ENCODE results near the gene HMX1.

HMX1 gene

DNA sequence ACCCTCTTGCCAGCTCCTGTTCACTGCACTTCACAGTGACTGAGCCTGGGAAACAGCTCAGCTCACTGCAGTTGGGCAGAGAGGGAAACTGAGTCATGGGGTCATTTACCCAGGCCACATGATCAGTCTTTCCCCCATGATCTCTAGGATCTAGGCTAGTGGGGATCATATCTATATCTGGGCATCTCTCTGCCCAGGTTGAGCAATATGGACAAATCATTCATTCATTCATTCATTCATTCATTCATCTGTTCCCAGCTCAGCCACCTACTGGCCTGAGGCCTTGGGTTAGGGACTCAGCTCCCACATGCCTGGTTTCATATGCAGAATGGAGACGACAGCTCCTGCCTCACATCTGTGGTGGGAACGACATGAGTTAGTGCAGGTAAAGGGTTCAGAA, 45.3 kb upstream of the HMX1 start:
- H3K4me3 ChIP-seq (ENCODE audit: low read length): no peak overlapping the region
- TF ChIP-seq, protein P1, sequence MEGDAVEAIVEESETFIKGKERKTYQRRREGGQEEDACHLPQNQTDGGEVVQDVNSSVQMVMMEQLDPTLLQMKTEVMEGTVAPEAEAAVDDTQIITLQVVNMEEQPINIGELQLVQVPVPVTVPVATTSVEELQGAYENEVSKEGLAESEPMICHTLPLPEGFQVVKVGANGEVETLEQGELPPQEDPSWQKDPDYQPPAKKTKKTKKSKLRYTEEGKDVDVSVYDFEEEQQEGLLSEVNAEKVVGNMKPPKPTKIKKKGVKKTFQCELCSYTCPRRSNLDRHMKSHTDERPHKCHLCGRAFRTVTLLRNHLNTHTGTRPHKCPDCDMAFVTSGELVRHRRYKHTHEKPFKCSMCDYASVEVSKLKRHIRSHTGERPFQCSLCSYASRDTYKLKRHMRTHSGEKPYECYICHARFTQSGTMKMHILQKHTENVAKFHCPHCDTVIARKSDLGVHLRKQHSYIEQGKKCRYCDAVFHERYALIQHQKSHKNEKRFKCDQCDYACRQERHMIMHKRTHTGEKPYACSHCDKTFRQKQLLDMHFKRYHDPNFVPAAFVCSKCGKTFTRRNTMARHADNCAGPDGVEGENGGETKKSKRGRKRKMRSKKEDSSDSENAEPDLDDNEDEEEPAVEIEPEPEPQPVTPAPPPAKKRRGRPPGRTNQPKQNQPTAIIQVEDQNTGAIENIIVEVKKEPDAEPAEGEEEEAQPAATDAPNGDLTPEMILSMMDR (IDR thresholded peaks at IDR 0.05; ENCODE audit: insufficient read depth, low read depth, low read length, missing control alignments): no peak
- no peak for DNase-seq (ENCODE audit: low read depth)

DNA sequence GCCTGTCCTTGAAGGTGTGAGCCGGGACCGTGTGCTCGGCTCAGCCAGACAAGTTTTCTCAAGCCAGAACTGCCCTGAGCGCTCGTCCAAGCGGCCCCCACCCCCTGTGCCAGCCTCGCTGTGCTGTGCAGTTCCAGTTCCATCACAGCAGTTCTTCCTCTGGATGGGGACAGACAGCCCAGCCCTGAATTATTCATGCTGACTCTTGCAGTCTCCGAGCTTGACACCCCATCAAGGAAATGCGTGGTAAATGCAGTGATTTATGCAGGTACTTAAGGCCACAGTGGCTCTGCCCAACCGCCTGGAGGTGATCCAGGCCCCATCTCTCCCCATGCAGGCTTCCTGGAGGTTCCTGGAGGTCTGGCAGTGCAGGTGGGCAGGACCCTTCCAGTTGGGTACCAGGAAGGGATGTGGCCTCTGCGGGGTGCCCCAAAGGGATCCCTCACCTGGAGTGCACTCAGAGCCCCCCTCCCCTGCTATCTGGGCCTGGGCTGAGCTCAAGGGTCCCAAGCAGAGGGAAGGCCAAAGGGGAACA, 44.8 kb upstream of the HMX1 start:
- DNase-seq (ENCODE audit: low read depth): no peak
- no peak overlapping the region for H3K4me3 ChIP-seq (ENCODE audit: low read length)
- TF ChIP-seq, protein P1 (IDR thresholded peaks at IDR 0.05; ENCODE audit: insufficient read depth, low read depth, low read length, missing control alignments): no peak

DNA sequence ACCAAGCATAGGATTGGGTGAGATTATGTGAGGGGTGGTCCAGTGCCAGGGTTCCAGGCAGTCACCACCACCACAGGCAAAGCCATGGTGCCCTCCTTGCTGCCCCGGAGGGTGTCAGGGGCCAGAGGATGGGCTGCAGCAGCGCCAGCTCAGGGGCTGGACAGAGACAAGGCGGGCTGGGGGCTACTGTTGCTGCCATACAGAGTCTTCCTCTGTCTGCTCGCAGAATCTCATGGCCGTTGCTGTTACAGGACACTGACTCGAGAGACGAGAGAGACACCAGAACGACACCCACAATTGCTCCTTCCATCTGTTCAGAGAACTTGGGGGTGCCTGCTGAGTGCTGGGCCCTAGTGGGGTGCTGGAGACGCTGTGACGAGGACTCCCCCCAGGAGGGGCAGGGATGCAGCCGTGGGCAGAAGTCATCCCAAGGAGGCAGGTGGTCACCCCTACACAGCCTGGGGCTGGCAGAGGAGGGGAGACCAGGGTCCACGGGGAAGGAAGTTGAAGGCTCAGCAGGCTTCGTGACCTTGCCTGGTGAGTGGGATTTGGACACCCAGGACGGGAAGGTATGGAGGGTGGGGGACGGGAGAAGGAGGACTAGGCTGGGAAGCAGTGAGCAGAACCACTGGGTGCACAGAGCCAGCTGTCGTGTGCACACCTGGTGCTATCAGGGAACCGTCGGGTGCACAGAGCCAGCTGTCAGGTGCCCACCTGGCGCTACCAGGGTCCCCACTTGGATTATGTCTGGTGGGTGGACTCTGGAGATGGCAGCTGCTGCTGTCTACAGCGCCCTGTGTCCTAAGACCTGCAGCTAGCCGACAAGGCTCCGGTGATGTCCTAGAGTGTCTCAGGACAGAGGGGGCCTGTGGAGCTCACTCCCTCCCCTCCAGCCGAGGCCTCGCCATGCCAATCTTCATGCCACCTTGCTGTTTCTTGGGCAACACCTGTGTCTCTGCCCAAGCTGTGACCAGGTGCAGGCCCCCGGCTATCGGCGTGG, 43.9 kb upstream of the HMX1 start:
- DNase-seq (ENCODE audit: low read depth): no peak
- no peak overlapping the region for H3K4me3 ChIP-seq (ENCODE audit: low read length)
- TF ChIP-seq, protein P1 (IDR thresholded peaks at IDR 0.05; ENCODE audit: insufficient read depth, low read depth, low read length, missing control alignments): no peak

DNA sequence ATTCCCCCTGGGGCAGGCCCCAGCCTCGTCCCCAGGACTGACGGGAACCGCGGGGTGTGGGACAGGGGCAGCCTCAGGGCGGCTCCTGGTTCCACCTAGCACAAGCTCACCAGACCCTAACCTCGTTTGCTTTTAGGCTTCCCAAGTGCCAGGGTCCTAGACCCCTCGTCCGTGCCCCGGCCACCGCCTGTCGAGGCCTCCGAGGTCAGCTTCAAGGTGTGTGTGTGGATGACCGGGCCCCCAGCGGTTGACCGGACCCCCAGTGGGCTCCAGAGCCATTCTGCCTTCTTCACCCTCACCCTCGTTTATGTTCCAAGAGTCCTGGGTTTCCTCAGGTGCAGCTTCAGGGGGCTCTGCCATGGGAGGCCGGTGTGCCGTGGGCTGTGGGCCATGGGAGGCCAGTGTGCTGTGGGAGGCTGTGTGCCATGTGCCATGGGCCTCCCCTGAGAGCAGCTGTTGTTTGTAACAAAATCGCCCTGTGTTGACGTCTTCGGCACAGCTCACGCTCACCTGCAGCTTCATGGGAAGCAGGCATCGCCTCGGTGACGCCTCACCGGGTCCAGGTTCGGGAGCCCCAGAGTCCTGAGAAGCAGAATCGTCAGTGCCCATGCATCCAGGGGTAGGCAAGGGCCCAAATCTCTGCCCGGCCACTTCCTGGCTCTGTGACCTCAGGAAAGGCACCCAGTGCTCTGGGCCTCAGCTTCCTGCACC, 43.0 kb upstream of the HMX1 start:
- no peak overlapping the region for H3K4me3 ChIP-seq (ENCODE audit: low read length)
- DNase-seq (ENCODE audit: low read depth): no peak
- TF ChIP-seq, protein P1 (IDR thresholded peaks at IDR 0.05; ENCODE audit: insufficient read depth, low read depth, low read length, missing control alignments): no peak

DNA sequence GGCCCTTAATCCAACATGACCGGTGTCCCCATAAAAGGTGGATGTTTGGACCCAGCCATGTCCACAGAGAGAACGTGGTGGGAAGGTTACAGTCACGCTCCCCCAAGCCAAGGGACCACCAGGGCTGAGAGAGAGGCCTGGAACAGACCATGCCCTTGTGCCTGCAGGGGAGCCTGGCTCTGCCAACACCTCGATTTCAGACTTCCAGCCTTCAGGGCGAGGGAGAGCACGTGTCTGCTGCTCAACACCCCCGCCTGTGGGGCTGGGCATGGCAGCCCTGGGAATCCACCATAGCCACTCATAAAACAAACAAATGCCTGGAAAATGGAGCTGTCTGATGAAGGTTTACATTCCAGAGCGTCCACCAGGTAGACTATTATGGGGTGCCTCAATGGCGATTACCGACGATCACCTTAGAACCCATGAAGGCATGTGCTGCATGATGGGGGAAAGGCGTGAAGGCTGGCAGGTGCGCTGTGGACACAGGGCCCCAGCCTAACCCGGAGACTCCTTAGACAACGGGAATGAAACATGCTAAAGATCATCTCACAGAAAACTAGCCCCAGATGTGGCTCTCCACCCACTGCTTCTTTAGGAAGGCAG, 42.3 kb upstream of the HMX1 start:
- TF ChIP-seq, protein P1 (IDR thresholded peaks at IDR 0.05; ENCODE audit: insufficient read depth, low read depth, low read length, missing control alignments): no peak
- no peak overlapping the region for H3K4me3 ChIP-seq (ENCODE audit: low read length)
- no peak for DNase-seq (ENCODE audit: low read depth)

DNA sequence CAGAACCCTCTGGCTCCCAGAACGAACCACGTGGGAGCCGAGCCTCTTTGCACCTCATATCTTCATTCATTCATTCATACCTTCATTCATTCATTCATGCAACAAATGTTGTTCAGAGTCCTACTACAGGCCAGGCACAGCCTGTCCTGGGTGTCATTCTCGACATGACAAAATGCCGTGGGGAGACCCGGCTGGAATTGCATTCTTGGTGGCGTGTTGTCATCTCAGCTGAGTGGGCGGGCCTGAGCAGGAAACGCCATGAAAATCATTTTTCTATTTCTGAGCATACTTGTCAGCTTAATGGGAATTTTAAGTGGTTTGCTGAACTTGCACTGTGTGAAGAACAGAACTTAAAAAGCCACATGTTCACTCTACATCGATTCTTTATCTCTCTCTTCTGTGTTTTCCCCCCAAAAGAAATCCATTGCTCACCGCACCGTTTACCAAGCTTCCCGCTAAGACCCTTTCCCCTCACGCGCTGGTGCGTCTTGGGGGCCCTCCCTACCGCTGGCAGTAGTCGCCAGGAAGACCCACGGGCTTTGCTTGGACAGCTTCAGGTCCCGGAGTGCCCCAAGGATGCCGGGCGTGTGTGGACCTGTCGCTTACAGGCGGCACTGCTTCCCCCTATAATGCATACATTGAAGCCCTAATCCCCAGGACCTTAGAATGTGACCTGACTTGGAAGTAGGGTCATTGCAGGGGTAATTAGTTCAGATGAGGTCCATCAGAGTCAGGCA, 41.6 kb upstream of the HMX1 start:
- no peak overlapping the region for H3K4me3 ChIP-seq (ENCODE audit: low read length)
- TF ChIP-seq, protein P1 (IDR thresholded peaks at IDR 0.05; ENCODE audit: insufficient read depth, low read depth, low read length, missing control alignments): no peak
- DNase-seq (ENCODE audit: low read depth): no peak
